GM19455 (cell line): ENCODE data around the gene FBXL14.
"Not testable (repeated sequence)": the region's sequence is repeated elsewhere in the genome, so short reads cannot be mapped to it uniquely, and the experiment has no call there.

Experiments
- ATAC-seq: cut with Tn5 transposase; IDR thresholded peaks from one replicate; pipeline ENCODE4 v1.9.1; 2021; ENCODE audit not compliant: unreplicated experiment

Gene FBXL14

GRCh38 chr12:1574865-1575259 lies 19.5 kb downstream of the FBXL14 start:
- ATAC-seq, result no peak

GRCh38 chr12:1573960-1574864 lies 20.2 kb downstream of the FBXL14 start:
- ATAC-seq, result no peak

- ATAC-seq, result no peak
These were observed 21.6 kb downstream of the FBXL14 start for GRCh38 chr12:1572731-1573130.

GRCh38 chr12:1567852-1568251 lies 26.5 kb downstream of the FBXL14 start:
- ATAC-seq, result no peak

- ATAC-seq, result no peak
These were observed 27.8 kb downstream of the FBXL14 start for GRCh38 chr12:1566449-1567135.

GRCh38 chr12:1565172-1565571 lies 29.2 kb downstream of the FBXL14 start:
- ATAC-seq, result no peak

- ATAC-seq, result no peak
These were observed 30.3 kb downstream of the FBXL14 start for GRCh38 chr12:1564067-1564466.

GRCh38 chr12:1562813-1563407 lies 31.5 kb downstream of the FBXL14 start:
- no peak for ATAC-seq

GRCh38 chr12:1560704-1561103 lies 33.7 kb downstream of the FBXL14 start:
- no peak for ATAC-seq

GRCh38 chr12:1559676-1560091 lies 34.7 kb downstream of the FBXL14 start:
- ATAC-seq, result no peak

GRCh38 chr12:1558108-1558507 lies 36.3 kb downstream of the FBXL14 start:
- not testable (repeated sequence) for ATAC-seq

- peak; percentile 98 for ATAC-seq
These were observed 40.1 kb downstream of the FBXL14 start for GRCh38 chr12:1553987-1554982.

GRCh38 chr12:1553536-1553935 lies 40.8 kb downstream of the FBXL14 start:
- no peak for ATAC-seq

- ATAC-seq, result no peak
These were observed 41.4 kb downstream of the FBXL14 start for GRCh38 chr12:1552911-1553491.

GRCh38 chr12:1552171-1552570 lies 42.2 kb downstream of the FBXL14 start:
- no peak for ATAC-seq

GRCh38 chr12:1551496-1551895 lies 42.9 kb downstream of the FBXL14 start:
- ATAC-seq, result no peak

- ATAC-seq, result no peak
These were observed 47.3 kb downstream of the FBXL14 start for GRCh38 chr12:1546931-1547640.

GRCh38 chr12:1544996-1545700 lies 49.2 kb downstream of the FBXL14 start:
- ATAC-seq, result no peak

GRCh38 chr12:1542599-1542998 lies 51.8 kb downstream of the FBXL14 start:
- no peak for ATAC-seq
